Stomach (tissue), 9 donors: ENCODE measurements around the gene GTPBP10. TPM values are rescaled to one million over a fixed set of nuclear protein-coding genes. Genes with fewer than 3 reads are reported as not detected.

ENCODE experiments used
- DNase-seq, 2 donors: peaks; one replicate each; pipeline versions ENCODE4 v3.0.0 to v3.0.0-alpha.2; 2013 to 2019
- H3K27ac ChIP-seq, 5 donors: fragments of 200-600 bp in 4 of 5; sonication (generic) in 4 of 5; one replicate each; pipeline ENCODE4 v1.5.1; 2013 to 2019; ENCODE audit warnings: mild to moderate bottlenecking in 1 of 5, moderate library complexity in 1 of 5
- H3K27me3 ChIP-seq, 3 donors: fragments of 200-600 bp; sonication (generic); one replicate each; pipeline ENCODE4 v1.5.1; 2017 to 2019; ENCODE audit warnings: mixed run types in 1 of 3
- H3K36me3 ChIP-seq, 4 donors: fragments of 200-600 bp; sonication (generic); 1 replicate in 3 of 4; 2 replicates in 1 of 4; pipeline ENCODE4 v1.5.1; 2016 to 2019
- H3K4me1 ChIP-seq, 4 donors: fragments of 200-600 bp; sonication (generic); one replicate each; pipeline ENCODE4 v1.5.1; 2016 to 2019
- H3K4me3 ChIP-seq, 4 donors: fragments of 200-600 bp; sonication (generic) in 3 of 4; one replicate each; pipeline ENCODE4 v1.5.1; 2016 to 2019; ENCODE audit warnings: mild to moderate bottlenecking in 1 of 4
- H3K9me3 ChIP-seq, 4 donors: fragments of 200-600 bp; sonication (generic); one replicate each; pipeline ENCODE4 v1.5.1; 2016 to 2019
- EP300 ChIP-seq: sonication (generic); formaldehyde crosslinking; IDR thresholded peaks from one replicate; pipeline ENCODE4 v1.6.1; 2017; ENCODE audit warnings: antibody characterized with exemption
- POLR2A ChIP-seq, 4 donors: fragments of 450-650 bp; IDR thresholded peaks; one replicate each; pipeline ENCODE4 v1.6.1; 2016; ENCODE audit warnings: antibody characterized with exemption in 4 of 4, control low read depth in 2 of 4, mild to moderate bottlenecking in 1 of 4, moderate library complexity in 1 of 4
- POLR2AphosphoS5 ChIP-seq, 3 donors: sonication (generic); formaldehyde crosslinking; IDR thresholded peaks; one replicate each; pipeline ENCODE4 v1.6.1; 2016; ENCODE audit warnings: antibody characterized with exemption in 3 of 3
- WGBS, 5 donors: extraction: QIAGEN DNeasy Blood & Tissue Kit in 3 of 5; methylation state at CpG; one replicate each; pipeline versions ENCODE4 v1.1.5 to v1.1.7; 2013 to 2018; 5-methylcytosine and 5-hydroxymethylcytosine counted together
- intact Hi-C: fragments of 100-400 bp; cut with DNase I; formaldehyde crosslinking; loops from one replicate; pipeline ENCODE4 v1.15.1; 2023; ENCODE audit warnings: low total_unique reads
- polyA plus RNA-seq, 3 donors: library from polyadenylated mRNA; stranded (reverse); fragments of 200-250 nt; gene quantifications; one replicate each; pipeline ENCODE4 v1.2.3, GENCODE V29; 2013
- total RNA-seq, 5 donors: library from RNA; depleted of rRNA; stranded (reverse); fragments of >200 nt; gene quantifications; one replicate each; pipeline versions ENCODE4 v1.1.0 to v1.2.3, GENCODE V29; 2014 to 2016
- TF ChIP-seq, protein P1 (sequence below), 7 experiments: fragments of 450-650 bp in 4 of 7; fragments of 200-600 bp in 3 of 7; sonication (generic) in 3 of 7; IDR thresholded peaks; one replicate each; pipeline ENCODE4 v1.5.1; 2016 to 2019; ENCODE audit warnings: antibody characterized with exemption in 7 of 7, control low read depth in 2 of 7, mild to moderate bottlenecking in 1 of 7
- donor health status: healthy with polysubstance abuse.
- donor health status: Bipolar disorder and iron deficiency.
- donor health status: healthy.

Gene GTPBP10
- total and polyA plus RNA-seq, 8 donors: 0.58 to 73.0 (median 9.1) TPM

DNA sequence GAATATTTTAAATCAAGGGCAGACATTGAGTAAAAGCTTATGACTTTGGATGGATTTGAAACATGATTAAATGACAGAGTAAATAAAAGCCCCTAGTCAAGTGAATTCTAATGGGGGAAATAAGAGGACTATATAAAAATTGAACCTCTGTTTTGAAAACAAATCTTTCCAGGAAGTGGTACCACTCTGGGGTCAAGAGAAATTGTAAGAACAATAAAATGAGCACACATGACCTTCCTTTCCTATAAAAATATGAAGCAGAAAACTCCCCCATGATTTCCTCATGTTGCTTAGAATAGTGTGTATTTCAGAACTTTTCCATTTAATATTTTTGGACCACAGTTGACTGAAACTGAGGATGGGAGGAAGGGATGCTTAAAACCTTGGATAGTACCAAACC, 44.4 kb downstream of the GTPBP10 start:
- no peak overlapping the region for H3K4me3 ChIP-seq
- H3K27ac ChIP-seq: no peak overlapping the region
- TF ChIP-seq EP300 (no peak), POLR2AphosphoS5 (IDR thresholded peaks at IDR 0.05) (no peak), POLR2A (IDR thresholded peaks at IDR 0.05) (no peak)
- TF ChIP-seq, protein P1, sequence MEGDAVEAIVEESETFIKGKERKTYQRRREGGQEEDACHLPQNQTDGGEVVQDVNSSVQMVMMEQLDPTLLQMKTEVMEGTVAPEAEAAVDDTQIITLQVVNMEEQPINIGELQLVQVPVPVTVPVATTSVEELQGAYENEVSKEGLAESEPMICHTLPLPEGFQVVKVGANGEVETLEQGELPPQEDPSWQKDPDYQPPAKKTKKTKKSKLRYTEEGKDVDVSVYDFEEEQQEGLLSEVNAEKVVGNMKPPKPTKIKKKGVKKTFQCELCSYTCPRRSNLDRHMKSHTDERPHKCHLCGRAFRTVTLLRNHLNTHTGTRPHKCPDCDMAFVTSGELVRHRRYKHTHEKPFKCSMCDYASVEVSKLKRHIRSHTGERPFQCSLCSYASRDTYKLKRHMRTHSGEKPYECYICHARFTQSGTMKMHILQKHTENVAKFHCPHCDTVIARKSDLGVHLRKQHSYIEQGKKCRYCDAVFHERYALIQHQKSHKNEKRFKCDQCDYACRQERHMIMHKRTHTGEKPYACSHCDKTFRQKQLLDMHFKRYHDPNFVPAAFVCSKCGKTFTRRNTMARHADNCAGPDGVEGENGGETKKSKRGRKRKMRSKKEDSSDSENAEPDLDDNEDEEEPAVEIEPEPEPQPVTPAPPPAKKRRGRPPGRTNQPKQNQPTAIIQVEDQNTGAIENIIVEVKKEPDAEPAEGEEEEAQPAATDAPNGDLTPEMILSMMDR (IDR thresholded peaks at IDR 0.05): no peak
- H3K36me3 ChIP-seq: peaks cover 0 to 11% (median 11%) of the 10 kb centered on the region in 4 donors
- H3K4me1 ChIP-seq: no peaks in the 10 kb centered on the region
- H3K9me3 ChIP-seq: no peaks in the 10 kb centered on the region
- intact Hi-C loops: no loop called here
- DNase-seq: no peak
- no peaks in the 10 kb centered on the region for H3K27me3 ChIP-seq

DNA sequence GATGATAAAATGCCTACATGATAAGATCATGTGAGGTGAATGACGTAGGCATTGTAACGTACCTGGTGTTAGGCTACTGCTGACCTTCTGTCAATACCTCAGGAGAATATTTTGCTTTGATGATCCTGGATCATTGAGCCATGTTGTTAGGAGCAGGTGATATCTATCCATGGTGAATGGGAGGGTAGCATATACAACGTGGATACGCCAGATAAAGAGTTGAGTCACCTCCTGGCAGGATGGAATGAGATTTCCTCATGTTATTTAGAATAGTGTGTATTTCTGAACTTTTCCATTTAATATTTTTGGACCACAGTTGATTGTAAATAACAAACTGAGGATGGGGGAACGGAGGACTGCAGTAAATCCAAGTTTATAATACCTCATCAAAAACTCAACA, 45.0 kb downstream of the GTPBP10 start:
- TF ChIP-seq, protein P1 (IDR thresholded peaks at IDR 0.05): no peak
- TF ChIP-seq POLR2A (IDR thresholded peaks at IDR 0.05) (no peak), POLR2AphosphoS5 (IDR thresholded peaks at IDR 0.05) (no peak), EP300 (no peak)
- Histone ChIP-seq H3K36me3 (peaks cover 0 to 7% (median 5%) of the 10 kb centered on the region in 4 donors), H3K4me1 (no peaks in the 10 kb centered on the region), H3K27me3 (no peaks in the 10 kb centered on the region), H3K4me3 (no peak overlapping the region), H3K27ac (no peak overlapping the region), H3K9me3 (no peaks in the 10 kb centered on the region)
- WGBS, 5 donors: 78 to 83% (median 81%) methylated on average over 5 of the region's 5 CpGs
- no peak for DNase-seq
- intact Hi-C loops: no loop called here

DNA sequence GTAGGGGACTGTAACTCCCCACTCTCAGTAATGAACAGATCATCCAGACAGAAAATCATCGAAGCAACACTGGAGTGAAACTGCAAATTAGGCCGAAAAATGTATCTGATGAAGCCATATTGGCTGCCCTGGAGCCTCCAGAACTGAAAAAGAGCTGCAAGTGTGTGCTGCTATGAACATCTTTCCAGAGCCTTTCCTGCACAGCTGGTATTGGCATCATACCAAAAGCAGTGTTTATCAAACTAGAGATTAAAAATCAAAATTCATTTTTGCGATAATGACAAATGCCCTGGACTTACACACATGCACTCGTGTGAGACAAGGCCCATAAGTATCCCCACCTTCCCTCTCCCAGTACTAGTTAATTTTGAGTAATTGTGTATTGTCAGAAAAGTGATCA, 49.9 kb downstream of the GTPBP10 start:
- 72 to 82% (median 78%) methylated on average over 4 of the region's 4 CpGs for WGBS, 5 donors

DNA sequence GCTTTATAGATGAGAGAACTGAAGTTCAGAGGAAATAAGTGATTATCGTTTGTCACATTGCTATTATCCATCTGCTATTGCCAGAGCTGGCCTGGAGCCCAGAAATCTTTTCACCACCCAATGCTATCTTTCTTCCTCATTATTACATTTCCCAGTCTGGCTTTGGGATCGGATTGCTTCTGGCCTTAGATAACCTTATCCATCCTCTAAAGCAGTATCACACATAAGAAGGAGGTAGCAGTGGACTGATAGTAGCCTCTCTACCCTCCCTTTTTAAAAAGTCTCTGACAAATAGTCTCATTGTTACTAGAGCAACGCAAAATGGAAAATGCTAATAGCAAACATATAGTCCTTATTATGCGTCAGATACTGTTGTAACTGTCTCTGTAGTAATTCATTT, 55.5 kb downstream of the GTPBP10 start:
- intact Hi-C loops: no loop called here
- no peak overlapping the region for H3K4me3 ChIP-seq
- WGBS, 5 donors: 24 to 32% (median 29%) methylated on average over 4 of the region's 4 CpGs
- no peak overlapping the region for H3K27ac ChIP-seq
- peak in 1 of 2 donors; percentile 59 for DNase-seq
- H3K27me3 ChIP-seq: no peaks in the 10 kb centered on the region
- peaks cover 5 to 37% (median 17%) of the 10 kb centered on the region in 4 donors for H3K4me1 ChIP-seq
- H3K9me3 ChIP-seq: peaks cover 0 to 8% (median 6%) of the 10 kb centered on the region in 4 donors
- H3K36me3 ChIP-seq: peaks cover 0 to 14% (median 10%) of the 10 kb centered on the region in 4 donors
- TF ChIP-seq, protein P1 (IDR thresholded peaks at IDR 0.05): no peak
- TF ChIP-seq POLR2AphosphoS5 (IDR thresholded peaks at IDR 0.05): no peak
- no peak for TF ChIP-seq POLR2A (IDR thresholded peaks at IDR 0.05)
- TF ChIP-seq EP300: no peak

More for the DNA sequence above, 49.9 kb downstream of the GTPBP10 start:
- intact Hi-C loops: no loop called here
- no peak overlapping the region for H3K4me3 ChIP-seq
- peaks cover 0 to 8% (median 6%) of the 10 kb centered on the region in 4 donors for H3K9me3 ChIP-seq
- DNase-seq: no peak
- no peak overlapping the region for H3K27ac ChIP-seq
- H3K27me3 ChIP-seq: no peaks in the 10 kb centered on the region
- H3K36me3 ChIP-seq: no peaks in the 10 kb centered on the region
- no peaks in the 10 kb centered on the region for H3K4me1 ChIP-seq
- TF ChIP-seq POLR2A (IDR thresholded peaks at IDR 0.05) (no peak), EP300 (no peak), POLR2AphosphoS5 (IDR thresholded peaks at IDR 0.05) (no peak)
- TF ChIP-seq, protein P1 (IDR thresholded peaks at IDR 0.05): no peak
